Activated naive CD4-positive, alpha-beta T cell treated with anti-CD3 and anti-CD28 coated beads, Interleukin-2, amount 50 U/mL, for 72 hours (primary cell): ENCODE measurements around the gene INF2. TPM values are rescaled to one million over a fixed set of nuclear protein-coding genes. Genes with fewer than 3 reads are reported as not detected.
A peak's percentile ranks its signal among the peaks of the same experiment; 100 is the strongest.

ENCODE experiments used
- ATAC-seq, 2 donors: fragments of 150-1000 bp; cut with Tn5 transposase; 2 replicates each; pipeline ENCODE4 v1.10.0; 2021; ENCODE audit warnings: mild to moderate bottlenecking in 2 of 2, moderate library complexity in 2 of 2
- DNase-seq, 2 donors: peaks; one replicate each; pipeline ENCODE4 v3.0.0; 2021 to 2022; ENCODE audit warnings: low spot score in 2 of 2
- H3K27ac Mint-ChIP-seq, 2 donors: one replicate each; pipeline ENCODE4 v1.8.0; 2022; ENCODE audit warnings: mild to moderate bottlenecking in 2 of 2, mixed read lengths in 2 of 2
- H3K36me3 Mint-ChIP-seq, 2 donors: one replicate each; pipeline ENCODE4 v1.8.0; 2022; ENCODE audit warnings: mixed read lengths in 2 of 2
- H3K9me3 Mint-ChIP-seq, 2 donors: one replicate each; pipeline ENCODE4 v1.8.0; 2022; ENCODE audit warnings: mixed read lengths in 2 of 2
- total RNA-seq, 2 donors: library from RNA; stranded (reverse); gene quantifications; one replicate each; pipeline ENCODE4 v1.2.3, GENCODE V29; 2022

Gene INF2
- total RNA-seq, 2 donors from 2014 or later: 48.6 to 82.7 TPM

DNA sequence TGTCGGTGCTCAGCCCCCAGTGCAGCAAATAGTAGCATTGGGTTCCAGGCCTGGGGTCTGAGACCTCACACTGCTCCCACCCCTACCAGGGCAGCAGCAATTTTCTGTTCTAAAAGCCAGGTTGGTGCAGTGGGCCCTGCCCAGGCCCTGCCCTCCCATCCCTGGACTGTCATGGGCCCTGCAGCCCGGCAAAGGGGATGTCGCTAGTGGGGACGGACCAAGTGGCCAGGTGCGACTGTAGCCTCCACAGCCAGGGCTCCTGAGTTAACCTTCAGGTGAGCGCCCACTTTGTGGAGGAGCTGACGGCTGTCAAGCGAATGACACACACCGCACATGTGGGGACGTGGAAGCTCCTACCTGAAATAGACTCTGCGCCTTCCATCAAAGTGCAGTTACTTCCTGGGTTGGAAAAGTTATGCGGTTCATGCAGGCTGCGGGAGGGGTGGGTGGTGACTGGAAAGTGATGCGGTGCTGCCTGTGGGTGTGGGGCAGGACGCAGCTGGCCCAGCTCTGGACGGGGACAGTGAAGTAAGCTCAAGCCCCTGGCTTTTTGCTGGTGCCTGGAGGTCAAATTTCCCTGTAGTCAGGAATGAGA lies 1.5 kb downstream of the INF2 start:
- DNase-seq: no peak
- Mint-ChIP-seq H3K9me3 (no peaks in the 10 kb centered on the region), H3K27ac (peak overlapping the region; percentile 36 to 75), H3K36me3 (no peaks in the 10 kb centered on the region)
- no peak for ATAC-seq

DNA sequence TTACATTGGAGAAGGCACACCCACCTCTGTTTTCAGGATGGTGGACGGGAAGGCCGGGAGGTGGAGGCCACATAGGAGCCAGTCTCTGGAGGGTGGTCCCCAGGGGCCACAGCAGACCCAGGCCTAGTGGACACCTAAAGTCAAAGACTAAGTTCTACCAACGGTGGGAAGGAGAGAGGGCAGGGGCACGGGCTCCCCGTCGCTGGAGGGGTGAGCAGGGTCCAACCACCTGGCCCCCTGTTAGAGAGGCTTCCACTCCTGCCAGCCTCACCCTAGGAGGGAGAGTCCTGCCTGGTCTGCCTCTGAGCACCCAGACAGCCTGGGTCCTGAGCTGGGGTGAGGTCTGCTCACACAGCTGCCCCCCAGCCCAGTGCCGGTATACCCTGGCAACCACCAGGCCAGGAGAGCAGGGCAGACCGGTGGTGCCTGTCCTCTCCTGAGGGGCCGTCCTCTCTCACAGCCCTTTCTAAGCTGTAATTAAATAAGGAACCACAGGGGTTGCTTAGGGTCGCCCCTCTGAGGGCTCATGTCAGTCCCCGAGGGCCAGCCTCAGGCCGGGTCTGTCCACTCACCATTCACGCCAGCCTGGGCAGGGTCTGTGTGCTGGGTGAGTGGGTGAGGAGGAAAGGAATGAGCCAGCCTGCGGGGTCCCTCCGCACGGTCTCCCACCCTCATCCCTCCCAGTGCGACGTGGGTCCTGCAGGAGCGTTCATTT lies 2.3 kb downstream of the INF2 start:
- H3K27ac Mint-ChIP-seq: no peak overlapping the region
- H3K9me3 Mint-ChIP-seq: no peaks in the 10 kb centered on the region
- no peak for DNase-seq
- ATAC-seq: no peak
- H3K36me3 Mint-ChIP-seq: no peaks in the 10 kb centered on the region

- DNase-seq (no peak), ATAC-seq (no peak)
- no peak overlapping the region for H3K27ac Mint-ChIP-seq
- H3K9me3 Mint-ChIP-seq: no peaks in the 10 kb centered on the region
- H3K36me3 Mint-ChIP-seq: no peaks in the 10 kb centered on the region
Measured at GRCh38 chr14:104692261-104692938, 3.0 kb downstream of the INF2 start.

- no peaks in the 10 kb centered on the region for H3K36me3 Mint-ChIP-seq
- H3K9me3 Mint-ChIP-seq: no peaks in the 10 kb centered on the region
- DNase-seq (no peak), ATAC-seq (no peak)
- H3K27ac Mint-ChIP-seq: peak overlapping the region in 1 of 2 donors; percentile 90
Measured at GRCh38 chr14:104692939-104693315, 3.5 kb downstream of the INF2 start.

GRCh38 chr14:104693482-104694431 lies 4.3 kb downstream of the INF2 start:
- Mint-ChIP-seq H3K36me3 (no peaks in the 10 kb centered on the region), H3K9me3 (no peaks in the 10 kb centered on the region), H3K27ac (peak overlapping the region; percentile 73 to 90)
- no peak for DNase-seq
- ATAC-seq: no peak

GRCh38 chr14:104694475-104694950 lies 5.1 kb downstream of the INF2 start:
- no peaks in the 10 kb centered on the region for H3K9me3 Mint-ChIP-seq
- DNase-seq: no peak
- H3K36me3 Mint-ChIP-seq: no peaks in the 10 kb centered on the region
- H3K27ac Mint-ChIP-seq: peak overlapping the region; percentile 50 to 73
- no peak for ATAC-seq

- ATAC-seq (peak; percentile 56 to 85), DNase-seq (no peak)
- peak overlapping the region; percentile 44 to 73 for H3K27ac Mint-ChIP-seq
- no peaks in the 10 kb centered on the region for H3K36me3 Mint-ChIP-seq
- H3K9me3 Mint-ChIP-seq: no peaks in the 10 kb centered on the region
Measured at GRCh38 chr14:104694991-104695659, 5.7 kb downstream of the INF2 start.

GRCh38 chr14:104695660-104696000 lies 6.2 kb downstream of the INF2 start:
- ATAC-seq (no peak), DNase-seq (no peak)
- Mint-ChIP-seq H3K27ac (peak overlapping the region; percentile 73 to 81), H3K36me3 (no peaks in the 10 kb centered on the region), H3K9me3 (no peaks in the 10 kb centered on the region)

GRCh38 chr14:104696671-104697316 lies 7.4 kb downstream of the INF2 start:
- DNase-seq: no peak
- no peak overlapping the region for H3K27ac Mint-ChIP-seq
- no peaks in the 10 kb centered on the region for H3K36me3 Mint-ChIP-seq
- H3K9me3 Mint-ChIP-seq: no peaks in the 10 kb centered on the region
- ATAC-seq: no peak

DNA sequence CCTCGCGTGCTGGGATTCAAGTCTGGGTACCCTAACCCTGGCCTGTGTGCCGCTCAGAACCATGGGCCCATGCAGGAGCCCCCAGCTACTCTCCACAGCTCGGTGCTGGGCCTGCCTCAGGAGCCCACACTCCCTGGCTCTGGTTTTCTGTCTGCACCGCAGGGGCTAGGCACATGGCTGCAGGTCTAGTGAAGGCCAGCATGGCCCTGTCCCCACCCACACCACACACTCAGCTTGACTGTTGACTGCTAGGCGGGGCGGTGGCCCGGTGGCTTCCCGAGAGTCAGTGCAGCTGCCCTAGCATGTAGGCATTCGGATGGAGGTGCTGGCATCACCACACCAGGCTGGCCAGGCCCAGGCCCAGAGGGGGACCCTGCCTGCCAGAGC lies 7.9 kb downstream of the INF2 start:
- Mint-ChIP-seq H3K36me3 (no peaks in the 10 kb centered on the region), H3K9me3 (no peaks in the 10 kb centered on the region), H3K27ac (no peak overlapping the region)
- DNase-seq (no peak), ATAC-seq (no peak)

DNA sequence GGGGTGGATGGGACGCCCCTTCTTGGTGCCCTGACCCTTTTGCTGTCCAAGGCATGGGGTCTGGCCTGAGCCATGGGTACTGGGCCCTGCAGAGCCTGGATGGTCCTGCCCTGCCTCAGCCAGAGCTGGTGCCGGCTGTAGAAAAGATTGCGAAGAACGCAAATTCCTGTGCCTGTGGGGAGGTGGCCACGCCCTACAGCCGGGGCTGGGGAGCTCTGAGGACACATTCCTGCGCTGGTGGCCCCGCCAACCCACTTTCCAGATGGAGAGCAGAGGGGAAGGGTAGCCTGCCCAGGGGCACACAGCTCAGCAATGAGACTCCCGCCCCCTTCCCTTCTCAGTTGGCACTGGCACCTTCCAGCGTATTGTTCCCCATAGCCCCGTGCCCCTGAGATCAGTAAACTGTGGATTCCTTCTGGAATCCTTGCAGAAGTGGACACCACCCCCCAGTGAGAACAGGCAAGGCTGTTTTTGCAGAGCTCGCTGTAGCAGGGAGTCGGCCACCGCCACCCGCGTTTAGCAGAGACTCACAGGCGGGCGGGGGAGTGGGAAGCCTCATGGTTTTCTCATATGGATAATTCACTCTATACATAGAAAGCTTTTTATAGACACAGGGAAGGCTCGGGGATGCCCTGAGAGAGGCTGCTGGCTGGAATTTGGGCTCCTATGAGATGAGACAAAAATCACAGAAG lies 8.6 kb downstream of the INF2 start:
- DNase-seq: no peak
- Mint-ChIP-seq H3K9me3 (no peaks in the 10 kb centered on the region), H3K36me3 (no peaks in the 10 kb centered on the region), H3K27ac (peak overlapping the region in 1 of 2 donors; percentile 81)
- no peak for ATAC-seq

GRCh38 chr14:104698688-104699425 lies 9.4 kb downstream of the INF2 start:
- Mint-ChIP-seq H3K9me3 (no peaks in the 10 kb centered on the region), H3K36me3 (no peaks in the 10 kb centered on the region)
- no peak for ATAC-seq

DNA sequence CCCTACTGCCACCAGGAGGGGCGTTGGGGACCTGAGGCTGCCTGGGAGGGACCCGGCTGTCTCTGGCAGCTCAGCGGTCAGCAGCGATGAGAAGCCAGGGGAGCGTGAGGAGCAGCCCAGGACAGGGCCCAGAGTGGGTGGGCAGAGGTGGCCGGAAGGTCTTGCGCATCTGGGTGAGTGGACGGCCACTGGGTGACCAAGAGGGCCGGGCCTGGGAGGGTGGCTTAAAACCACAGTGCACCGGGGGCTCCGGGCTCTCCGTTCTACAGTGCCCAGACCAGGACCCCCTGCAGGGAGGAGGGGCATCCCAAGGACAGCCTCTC lies 10.0 kb downstream of the INF2 start:
- no peak for DNase-seq
- Mint-ChIP-seq H3K9me3 (no peaks in the 10 kb centered on the region), H3K36me3 (no peaks in the 10 kb centered on the region), H3K27ac (peak overlapping the region; percentile 36 to 73)
- no peak for ATAC-seq

More at GRCh38 chr14:104698688-104699425, 9.4 kb downstream of the INF2 start:
- H3K27ac Mint-ChIP-seq: peak overlapping the region; percentile 73 to 81
- no peak for DNase-seq

DNA sequence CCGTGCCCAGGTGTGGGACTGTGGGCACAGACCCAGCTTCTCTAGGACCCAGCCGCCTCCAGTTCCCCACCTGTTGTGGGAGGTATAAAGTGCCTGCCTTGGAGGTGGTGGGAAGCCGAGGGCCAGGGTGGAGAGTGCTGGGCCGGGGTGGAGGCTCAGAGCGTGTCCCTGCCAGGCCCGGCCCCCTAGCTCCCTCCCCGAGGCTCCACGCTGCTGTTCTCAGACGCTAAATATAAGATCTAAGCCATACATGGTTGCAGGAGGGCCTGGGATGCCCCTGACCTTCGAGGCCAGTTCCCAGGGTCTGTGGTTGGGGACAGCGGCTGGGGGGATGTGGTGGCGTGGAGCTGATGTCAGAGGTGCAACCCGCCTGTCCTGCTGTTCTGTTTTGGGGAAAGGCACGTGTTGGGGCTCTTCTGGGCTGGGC lies 10.8 kb downstream of the INF2 start:
- Mint-ChIP-seq H3K27ac (no peak overlapping the region), H3K36me3 (no peaks in the 10 kb centered on the region), H3K9me3 (no peaks in the 10 kb centered on the region)
- ATAC-seq (no peak), DNase-seq (no peak)

- Mint-ChIP-seq H3K9me3 (no peaks in the 10 kb centered on the region), H3K27ac (no peak overlapping the region), H3K36me3 (no peaks in the 10 kb centered on the region)
- ATAC-seq (no peak), DNase-seq (no peak)
Measured at GRCh38 chr14:104700747-104701217, 11.4 kb downstream of the INF2 start.
